ENCODE data around the gene SLC39A11. TPM values are rescaled to one million over a fixed set of nuclear protein-coding genes. Genes with fewer than 3 reads are reported as not detected.

The SLC39A11 gene
- total RNA-seq, 6 donors from 2014 or later = 16.3 to 57.6 (median 29.5) TPM

- ATAC-seq (ENCODE audit: low FRiP score in 2 of 2) (no peak), DNase-seq (no peak)
- TF ChIP-seq CTCF (IDR thresholded peaks at IDR 0.05) (no peak), POLR2A (IDR thresholded peaks at IDR 0.05) (no peak), EP300 (IDR thresholded peaks at IDR 0.05) (no peak), POLR2AphosphoS5 (IDR thresholded peaks at IDR 0.05) (no peak)
- Histone ChIP-seq H3K4me3 (no peak overlapping the region), H3K27ac (no peak overlapping the region), H3K27me3 (no peaks in the 10 kb centered on the region), H3K36me3 (no peaks in the 10 kb centered on the region), H3K9me3 (peaks cover 3 to 9% (median 7%) of the 10 kb centered on the region in 4 donors), H3K4me1 (peaks cover 0 to 13% (median 8%) of the 10 kb centered on the region in 4 donors)
- WGBS, 2 donors = 75 to 92% methylated on average over 14 of the region's 14 CpGs
These were observed 78.4 kb downstream of the SLC39A11 start for GRCh38 chr17:73013816-73014663.

GRCh38 chr17:73013301-73013700 lies 79.2 kb downstream of the SLC39A11 start:
- DNase-seq (no peak), ATAC-seq (ENCODE audit: low FRiP score in 2 of 2) (no peak)
- H3K9me3 ChIP-seq = peaks cover 1 to 6% (median 4%) of the 10 kb centered on the region in 4 donors
- WGBS, 2 donors = 93% methylated on average over 8 of the region's 8 CpGs
- TF ChIP-seq EP300 (IDR thresholded peaks at IDR 0.05) = no peak
- H3K36me3 ChIP-seq = no peaks in the 10 kb centered on the region
- no peaks in the 10 kb centered on the region for H3K27me3 ChIP-seq
- H3K4me1 ChIP-seq = peaks cover 0 to 13% (median 8%) of the 10 kb centered on the region in 4 donors
- no peak overlapping the region for H3K27ac ChIP-seq
- no peak overlapping the region for H3K4me3 ChIP-seq

- DNase-seq (peak in 1 of 2 donors; percentile 29), ATAC-seq (ENCODE audit: low FRiP score in 2 of 2) (peak in 1 of 2 donors; percentile 54)
- Histone ChIP-seq H3K4me1 (peaks cover 0 to 19% (median 10%) of the 10 kb centered on the region in 4 donors), H3K36me3 (no peaks in the 10 kb centered on the region), H3K4me3 (peak overlapping the region in 2 of 4 donors; percentile 15 to 25), H3K27ac (peak overlapping the region; percentile 10 to 63 (median 46)), H3K27me3 (no peaks in the 10 kb centered on the region), H3K9me3 (no peaks in the 10 kb centered on the region)
- TF ChIP-seq CTCF (IDR thresholded peaks at IDR 0.05) (no peak), POLR2AphosphoS5 (IDR thresholded peaks at IDR 0.05) (peak in 1 of 2 donors; percentile 83), POLR2A (IDR thresholded peaks at IDR 0.05) (no peak), EP300 (IDR thresholded peaks at IDR 0.05) (peak in 2 of 4 donors; percentile 74 to 77)
- 51 to 56% methylated on average over 8 of the region's 8 CpGs for WGBS, 2 donors
These were observed 81.4 kb downstream of the SLC39A11 start for GRCh38 chr17:73011016-73011486.

GRCh38 chr17:73010414-73010813 lies 82.1 kb downstream of the SLC39A11 start:
- H3K4me3 ChIP-seq = peak overlapping the region in 1 of 4 donors; percentile 25
- WGBS, 2 donors = 61 to 74% methylated on average over 7 of the region's 7 CpGs
- peak overlapping the region; percentile 10 to 63 (median 46) for H3K27ac ChIP-seq
- H3K4me1 ChIP-seq = peaks cover 0 to 19% (median 10%) of the 10 kb centered on the region in 4 donors
- no peaks in the 10 kb centered on the region for H3K36me3 ChIP-seq
- ATAC-seq (ENCODE audit: low FRiP score in 2 of 2) = no peak
- no peaks in the 10 kb centered on the region for H3K9me3 ChIP-seq
- DNase-seq = no peak
- TF ChIP-seq EP300 (IDR thresholded peaks at IDR 0.05) (no peak), CTCF (IDR thresholded peaks at IDR 0.05) (no peak), POLR2AphosphoS5 (IDR thresholded peaks at IDR 0.05) (no peak), POLR2A (IDR thresholded peaks at IDR 0.05) (no peak)
- H3K27me3 ChIP-seq = no peaks in the 10 kb centered on the region

GRCh38 chr17:73007407-73007806 lies 85.1 kb downstream of the SLC39A11 start:
- ATAC-seq (ENCODE audit: low FRiP score in 2 of 2) = peak in 1 of 2 donors; percentile 52
- WGBS, 2 donors = 51 to 57% methylated on average over 7 of the region's 7 CpGs
- H3K27ac ChIP-seq = peak overlapping the region in 1 of 4 donors; percentile 35

More at GRCh38 chr17:73007407-73007806, 85.1 kb downstream of the SLC39A11 start:
- Histone ChIP-seq H3K36me3 (no peaks in the 10 kb centered on the region), H3K4me1 (peaks cover 0 to 19% (median 10%) of the 10 kb centered on the region in 4 donors), H3K27me3 (no peaks in the 10 kb centered on the region), H3K9me3 (no peaks in the 10 kb centered on the region), H3K4me3 (no peak overlapping the region)
- no peak for TF ChIP-seq EP300 (IDR thresholded peaks at IDR 0.05)
- no peak for TF ChIP-seq POLR2A (IDR thresholded peaks at IDR 0.05)
- no peak for TF ChIP-seq CTCF (IDR thresholded peaks at IDR 0.05)
- no peak for TF ChIP-seq POLR2AphosphoS5 (IDR thresholded peaks at IDR 0.05)
- DNase-seq = no peak

All from upper lobe of left lung (tissue), 6 donors.